IMR-90 (cell line): ENCODE data around the gene CTIF. TPM values are rescaled to one million over a fixed set of nuclear protein-coding genes. Genes with fewer than 3 reads are reported as not detected.

ENCODE experiments used
- ATAC-seq: fragments of 200-7000 bp; cut with Tn5 transposase; 2 replicates; pipeline ENCODE4 v1.9.1; 2020; ENCODE audit warnings: low read depth, mild to moderate bottlenecking, moderate library complexity
- BruUV-seq: library from RNA; stranded (reverse); fragments of 400-500 nt; replicated peaks from 2 replicates; lab custom pipeline; 2021; lab: Mats Ljungman, UMichigan
- CTCF ChIA-PET: fragments of 300-600 bp; formaldehyde crosslinking; extraction: SDS; loops from one replicate; lab custom pipeline; 2021; ENCODE audit warnings: antibody characterized with exemption; lab: Yijun Ruan, JAX
- POLR2A ChIA-PET: fragments of 300-600 bp; sonication (Branson Sonifier 250); formaldehyde crosslinking; loops from one replicate; lab custom pipeline; 2022; ENCODE audit warnings: antibody characterized with exemption; ENCODE audit not compliant: unreplicated experiment; lab: Charles Lee
- DNase-seq: peaks from one replicate; pipeline ENCODE4 v3.0.0; 2013
- H2AFZ ChIP-seq: replicated peaks from 2 replicates; pipeline ENCODE3; 2013; ENCODE audit warnings: low read length, mild to moderate bottlenecking; ENCODE audit not compliant: poor library complexity
- H2AK5ac ChIP-seq: 2 replicates; pipeline ENCODE4 v1.6.1; 2013; ENCODE audit warnings: low read depth, low read length, inconsistent platforms
- H2AK9ac ChIP-seq: replicated peaks from 2 replicates; pipeline ENCODE3; 2013; ENCODE audit warnings: mild to moderate bottlenecking, low read depth, low read length, moderate library complexity; ENCODE audit not compliant: poor library complexity
- H2BK120ac ChIP-seq: 2 replicates; pipeline ENCODE4 v1.6.1; 2013; ENCODE audit warnings: low read depth, low read length, inconsistent platforms
- H2BK15ac ChIP-seq: 3 replicates; pipeline ENCODE4 v1.6.1; 2013; ENCODE audit warnings: low read depth, low read length, inconsistent platforms
- H2BK20ac ChIP-seq: 2 replicates; pipeline ENCODE4 v1.6.1; 2013; ENCODE audit warnings: low read depth, mild to moderate bottlenecking, inconsistent platforms, low read length, moderate library complexity
- H2BK5ac ChIP-seq: 2 replicates; pipeline ENCODE4 v1.6.1; 2013; ENCODE audit warnings: mild to moderate bottlenecking, low read depth, low read length, inconsistent platforms; ENCODE audit not compliant: poor library complexity, severe bottlenecking
- H3K14ac ChIP-seq: replicated peaks from 2 replicates; pipeline ENCODE4 v1.6.1; 2013; ENCODE audit warnings: low read depth, low read length, inconsistent platforms
- H3K18ac ChIP-seq: 2 replicates; pipeline ENCODE4 v1.6.1; 2013; ENCODE audit warnings: low read depth, low read length, control low read depth
- H3K23ac ChIP-seq: 2 replicates; pipeline ENCODE4 v1.6.1; 2013; ENCODE audit warnings: low read depth, low read length, inconsistent platforms
- H3K27ac ChIP-seq: 2 replicates; pipeline ENCODE4 v1.5.1; 2013; ENCODE audit warnings: mild to moderate bottlenecking, control low read depth, low read length; ENCODE audit not compliant: insufficient read depth
- H3K27me3 ChIP-seq: 2 replicates; pipeline ENCODE4 v1.6.1; 2013; ENCODE audit warnings: low read length; ENCODE audit not compliant: control insufficient read depth, insufficient read depth
- H3K36me3 ChIP-seq: 2 replicates; pipeline ENCODE4 v1.6.1; 2013; ENCODE audit warnings: low read length, mixed read lengths; ENCODE audit not compliant: control insufficient read depth, insufficient read depth
- H3K4ac ChIP-seq: 2 replicates; pipeline ENCODE4 v1.6.1; 2013; ENCODE audit warnings: low read depth, low read length, inconsistent platforms
- H3K4me1 ChIP-seq: 2 replicates; pipeline ENCODE4 v1.6.1; 2013; ENCODE audit warnings: low read length, mixed read lengths; ENCODE audit not compliant: control insufficient read depth, insufficient read depth
- H3K4me2 ChIP-seq: 2 replicates; pipeline ENCODE4 v1.6.1; 2013; ENCODE audit warnings: low read depth, mild to moderate bottlenecking, control low read depth, low read length, moderate library complexity
- H3K4me3 ChIP-seq: 2 replicates; pipeline ENCODE4 v1.5.1; 2013; ENCODE audit warnings: low read depth, mild to moderate bottlenecking, control low read depth, low read length, moderate library complexity; ENCODE audit not compliant: insufficient read depth
- H3K56ac ChIP-seq: 2 replicates; pipeline ENCODE4 v1.6.1; 2013; ENCODE audit warnings: low read length, inconsistent platforms; ENCODE audit not compliant: insufficient read depth; ENCODE audit errors: extremely low read depth
- H3K79me1 ChIP-seq, 2 experiments: 2 replicates each; pipeline ENCODE4 v1.6.1; 2013; ENCODE audit warnings: low read length in 2 of 2, inconsistent platforms in 1 of 2, low read depth in 1 of 2
- H3K9ac ChIP-seq: 2 replicates; pipeline ENCODE4 v1.6.1; 2013; ENCODE audit warnings: low read depth, low read length, control low read depth
- H3K9me1 ChIP-seq: 2 replicates; pipeline ENCODE4 v1.6.1; 2013; ENCODE audit warnings: low read length, inconsistent platforms; ENCODE audit not compliant: insufficient read depth
- H3K9me3 ChIP-seq: 2 replicates; pipeline ENCODE4 v1.6.1; 2013; ENCODE audit warnings: low read length; ENCODE audit not compliant: control insufficient read depth, insufficient read depth
- H4K20me1 ChIP-seq: 2 replicates; pipeline ENCODE4 v1.6.1; 2013; ENCODE audit warnings: low read length, inconsistent platforms; ENCODE audit not compliant: insufficient read depth
- H4K5ac ChIP-seq: 2 replicates; pipeline ENCODE4 v1.6.1; 2013; ENCODE audit warnings: mild to moderate bottlenecking, low read depth, low read length, control low read depth
- H4K8ac ChIP-seq, 2 experiments: 2 replicates each; pipeline ENCODE4 v1.6.1; 2013; ENCODE audit warnings: low read depth in 2 of 2, low read length in 2 of 2, control low read depth in 1 of 2, inconsistent platforms in 1 of 2
- H4K91ac ChIP-seq: 2 replicates; pipeline ENCODE4 v1.6.1; 2013; ENCODE audit warnings: low read depth, low read length, inconsistent platforms; ENCODE audit not compliant: insufficient read depth
- BHLHE40 ChIP-seq: fragments of 150-350 bp; IDR thresholded peaks from 2 replicates; pipeline ENCODE4 v1.6.1; 2016; ENCODE audit warnings: mild to moderate bottlenecking, low read depth, low read length
- CEBPB ChIP-seq: IDR thresholded peaks from 2 replicates; pipeline ENCODE4 v1.6.1; 2012; ENCODE audit warnings: low read depth, low read length, improper control_type of control experiment
- CHD1 ChIP-seq: IDR thresholded peaks from 2 replicates; pipeline ENCODE4 v1.6.1; 2012; ENCODE audit warnings: low read depth, low read length, improper control_type of control experiment
- FOS ChIP-seq: fragments of 150-350 bp; IDR thresholded peaks from 2 replicates; pipeline ENCODE4 v1.6.1; 2016; ENCODE audit warnings: low read depth, low read length
- MAFK ChIP-seq: IDR thresholded peaks from 2 replicates; pipeline ENCODE4 v1.6.1; 2012; ENCODE audit warnings: low read depth, low read length, improper control_type of control experiment
- MAZ ChIP-seq: IDR thresholded peaks from 2 replicates; pipeline ENCODE4 v1.6.1; 2012; ENCODE audit warnings: low read depth, mild to moderate bottlenecking, low read length, improper control_type of control experiment, moderate library complexity, borderline replicate concordance
- POLR2A ChIP-seq: IDR thresholded peaks from 2 replicates; pipeline ENCODE4 v1.6.1; 2012; ENCODE audit warnings: mild to moderate bottlenecking, low read depth, low read length
- RCOR1 ChIP-seq: IDR thresholded peaks from 2 replicates; pipeline ENCODE4 v1.6.1; 2012; ENCODE audit warnings: mild to moderate bottlenecking, low read length, improper control_type of control experiment; ENCODE audit not compliant: insufficient replicate concordance
- RFX5 ChIP-seq: IDR thresholded peaks from 2 replicates; pipeline ENCODE4 v1.8.0; 2012; ENCODE audit warnings: low read depth, mild to moderate bottlenecking, low read length, moderate library complexity
- SMC3 ChIP-seq: fragments of 150-350 bp; IDR thresholded peaks from 2 replicates; pipeline ENCODE4 v1.6.1; 2016; ENCODE audit warnings: low read depth, mild to moderate bottlenecking, antibody characterized with exemption, low read length, moderate library complexity
- WGBS, 2 experiments: methylation state at CpG; one replicate each; pipeline versions ENCODE4 v1.1.5 to v1.1.7; 2013; ENCODE audit warnings: missing lambda C conversion rate in 2 of 2; ENCODE audit not compliant: insufficient read length in 1 of 2; ENCODE audit errors: extremely low coverage in 2 of 2; 5-methylcytosine and 5-hydroxymethylcytosine counted together
- dilution Hi-C: fragments of 300-500 bp; cut with HindIII; formaldehyde crosslinking; loops from one replicate; pipeline ENCODE4 v1.14.3; 2018; ENCODE audit warnings: low sequenced_read_pairs; ENCODE audit not compliant: unreplicated experiment
- in situ Hi-C: fragments of 300-500 bp; cut with MboI; formaldehyde crosslinking; loops from 3 replicates; pipeline ENCODE4 v1.14.3; 2019; ENCODE audit warnings: low sequenced_read_pairs, inconsistent platforms, mixed read lengths
- intact Hi-C: fragments of 100-400 bp; cut with micrococcal nuclease; formaldehyde crosslinking; loops from 2 replicates; pipeline ENCODE4 v1.10.0; 2022
- polyA plus RNA-seq, 3 experiments: library from polyadenylated mRNA; depleted of rRNA; stranded (reverse); fragments of >200 nt; gene quantifications; 2 replicates each; pipeline ENCODE4 v1.2.3, GENCODE V29; 2012; ENCODE audit warnings: low replicate concordance in 1 of 3
- total RNA-seq: library from RNA; depleted of rRNA; stranded (reverse); fragments of >200 nt; gene quantifications from 2 replicates; pipeline ENCODE4 v1.2.3, GENCODE V29; 2012
- TF ChIP-seq, protein P1 (sequence below): fragments of 150-350 bp; IDR thresholded peaks from 2 replicates; pipeline ENCODE4 v1.6.1; 2017; ENCODE audit warnings: mild to moderate bottlenecking, antibody characterized with exemption, low read length, low read depth
- TF ChIP-seq, protein P2 (sequence below): conservative IDR thresholded peaks from 2 replicates; pipeline ENCODE4 v1.5.1; 2012; ENCODE audit warnings: mild to moderate bottlenecking, low read depth, low read length, improper control_type of control experiment
- TF ChIP-seq, protein P3 (sequence below): fragments of 150-350 bp; IDR thresholded peaks from 2 replicates; pipeline ENCODE4 v1.6.1; 2016; ENCODE audit warnings: low read depth, mild to moderate bottlenecking, low read length, moderate library complexity, borderline replicate concordance

The CTIF gene
- total and polyA plus RNA-seq, 2 of the 4 experiments (the other 2 are of a cell fraction): 25.1 to 57.0 TPM

- no peak for TF ChIP-seq MAFK
Measured at GRCh38 chr18:48740851-48741485, 202.1 kb downstream of the CTIF start (continued).

DNA sequence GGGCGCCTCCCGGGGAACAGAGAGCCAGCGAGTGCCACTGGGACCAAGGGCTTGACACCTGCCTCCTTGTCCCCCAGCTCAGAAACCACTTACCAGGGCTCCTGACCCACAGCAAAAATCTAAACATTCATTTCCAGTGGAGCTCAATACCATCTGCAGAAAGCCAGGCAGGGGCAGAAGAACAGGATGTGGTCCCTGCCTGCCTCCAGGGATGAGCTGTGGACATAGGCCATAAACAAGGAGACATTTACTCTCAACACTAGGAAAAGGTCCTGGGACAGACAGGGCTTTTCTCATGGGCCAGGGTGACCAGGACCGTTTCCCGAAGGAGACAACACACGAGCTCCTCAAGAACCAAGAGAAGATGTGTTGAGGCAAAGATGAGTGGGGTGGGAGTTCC is 203.0 kb downstream of the CTIF start:
- no TSS peak for BruUV-seq
- Histone ChIP-seq H3K9ac (no peak overlapping the region), H3K4ac (peak overlapping the region; percentile 60; the same call in 1 of the 2 replicates), H3K18ac (no peak overlapping the region), H4K8ac (no peak overlapping the region), H3K9me3 (no peaks in the 10 kb centered on the region), H2BK5ac (no peak overlapping the region), H3K23ac (peak overlapping the region; percentile 63; the same call in 1 of the 2 replicates), H3K79me1 (peaks cover 20 to 81% of the 10 kb centered on the region in 2 experiments; a peak in 3 of 4 replicates), H3K14ac (peak overlapping the region; percentile 27; the same call in 1 of the 2 replicates), H4K5ac (no peak overlapping the region), H3K27ac (0 out of 2 replicates have a peak overlapping the region, but pooled peaks have one; percentile 4), H2AK5ac (peak overlapping the region; percentile 14; the same call in 1 of the 2 replicates), H3K56ac (no peak overlapping the region), H4K20me1 (peaks cover 28% of the 10 kb centered on the region), H3K4me3 (no peak overlapping the region), H2BK20ac (no peak overlapping the region; the same call in 1 of the 2 replicates), H3K4me1 (peaks cover 18% of the 10 kb centered on the region), H2BK120ac (no peak overlapping the region), H2AFZ (no peak overlapping the region), H2BK15ac (no peak overlapping the region; the same call in 2 of the 3 replicates), H4K91ac (peak overlapping the region; percentile 45; the same call in 1 of the 2 replicates), H3K36me3 (peaks cover 5% of the 10 kb centered on the region), H3K4me2 (no peak overlapping the region), H3K27me3 (no peaks in the 10 kb centered on the region), H3K9me1 (peaks cover 36% of the 10 kb centered on the region), H2AK9ac (peak overlapping the region; percentile 5)
- POLR2A ChIA-PET: no interaction called here
- in situ Hi-C loops: no loop called here
- CTCF ChIA-PET: no interaction called here
- WGBS, 2 experiments: no CpG with 5 or more reads among the region's 6 CpGs
- intact Hi-C loops: no loop called here
- no peak for ATAC-seq
- DNase-seq: no peak
- dilution Hi-C loops: no loop called here
- no peak for TF ChIP-seq POLR2A
- no peak for TF ChIP-seq FOS
- TF ChIP-seq CHD1: no peak
- TF ChIP-seq, protein P1, sequence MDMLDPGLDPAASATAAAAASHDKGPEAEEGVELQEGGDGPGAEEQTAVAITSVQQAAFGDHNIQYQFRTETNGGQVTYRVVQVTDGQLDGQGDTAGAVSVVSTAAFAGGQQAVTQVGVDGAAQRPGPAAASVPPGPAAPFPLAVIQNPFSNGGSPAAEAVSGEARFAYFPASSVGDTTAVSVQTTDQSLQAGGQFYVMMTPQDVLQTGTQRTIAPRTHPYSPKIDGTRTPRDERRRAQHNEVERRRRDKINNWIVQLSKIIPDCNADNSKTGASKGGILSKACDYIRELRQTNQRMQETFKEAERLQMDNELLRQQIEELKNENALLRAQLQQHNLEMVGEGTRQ: no peak
- no peak for TF ChIP-seq RCOR1
- no peak for TF ChIP-seq CEBPB
- no peak for TF ChIP-seq RFX5
- no peak for TF ChIP-seq BHLHE40
- TF ChIP-seq, protein P2, sequence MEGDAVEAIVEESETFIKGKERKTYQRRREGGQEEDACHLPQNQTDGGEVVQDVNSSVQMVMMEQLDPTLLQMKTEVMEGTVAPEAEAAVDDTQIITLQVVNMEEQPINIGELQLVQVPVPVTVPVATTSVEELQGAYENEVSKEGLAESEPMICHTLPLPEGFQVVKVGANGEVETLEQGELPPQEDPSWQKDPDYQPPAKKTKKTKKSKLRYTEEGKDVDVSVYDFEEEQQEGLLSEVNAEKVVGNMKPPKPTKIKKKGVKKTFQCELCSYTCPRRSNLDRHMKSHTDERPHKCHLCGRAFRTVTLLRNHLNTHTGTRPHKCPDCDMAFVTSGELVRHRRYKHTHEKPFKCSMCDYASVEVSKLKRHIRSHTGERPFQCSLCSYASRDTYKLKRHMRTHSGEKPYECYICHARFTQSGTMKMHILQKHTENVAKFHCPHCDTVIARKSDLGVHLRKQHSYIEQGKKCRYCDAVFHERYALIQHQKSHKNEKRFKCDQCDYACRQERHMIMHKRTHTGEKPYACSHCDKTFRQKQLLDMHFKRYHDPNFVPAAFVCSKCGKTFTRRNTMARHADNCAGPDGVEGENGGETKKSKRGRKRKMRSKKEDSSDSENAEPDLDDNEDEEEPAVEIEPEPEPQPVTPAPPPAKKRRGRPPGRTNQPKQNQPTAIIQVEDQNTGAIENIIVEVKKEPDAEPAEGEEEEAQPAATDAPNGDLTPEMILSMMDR: no peak
- no peak for TF ChIP-seq MAZ
- no peak for TF ChIP-seq SMC3
- TF ChIP-seq, protein P3, sequence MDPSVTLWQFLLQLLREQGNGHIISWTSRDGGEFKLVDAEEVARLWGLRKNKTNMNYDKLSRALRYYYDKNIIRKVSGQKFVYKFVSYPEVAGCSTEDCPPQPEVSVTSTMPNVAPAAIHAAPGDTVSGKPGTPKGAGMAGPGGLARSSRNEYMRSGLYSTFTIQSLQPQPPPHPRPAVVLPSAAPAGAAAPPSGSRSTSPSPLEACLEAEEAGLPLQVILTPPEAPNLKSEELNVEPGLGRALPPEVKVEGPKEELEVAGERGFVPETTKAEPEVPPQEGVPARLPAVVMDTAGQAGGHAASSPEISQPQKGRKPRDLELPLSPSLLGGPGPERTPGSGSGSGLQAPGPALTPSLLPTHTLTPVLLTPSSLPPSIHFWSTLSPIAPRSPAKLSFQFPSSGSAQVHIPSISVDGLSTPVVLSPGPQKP: no peak
